Measurements from ENCODE around the gene LSM14A.

Gene LSM14A

GRCh38 chr19:34186205-34186604 lies 13.9 kb downstream of the LSM14A start:
- no peak overlapping the region for H3K4me3 ChIP-seq (ENCODE audit: low read depth, low read length)
- no peak for DNase-seq (ENCODE audit: low read depth)
- TF ChIP-seq CTCF (IDR thresholded peaks at IDR 0.05; ENCODE audit: control insufficient read depth, extremely low read depth, insufficient read depth) = no peak

GRCh38 chr19:34187011-34187410 lies 14.7 kb downstream of the LSM14A start:
- no peak overlapping the region for H3K4me3 ChIP-seq (ENCODE audit: low read depth, low read length)
- TF ChIP-seq CTCF (IDR thresholded peaks at IDR 0.05; ENCODE audit: control insufficient read depth, extremely low read depth, insufficient read depth) = no peak
- DNase-seq (ENCODE audit: low read depth) = no peak

GRCh38 chr19:34188408-34188807 lies 16.1 kb downstream of the LSM14A start:
- no peak for DNase-seq (ENCODE audit: low read depth)
- no peak overlapping the region for H3K4me3 ChIP-seq (ENCODE audit: low read depth, low read length)
- no peak for TF ChIP-seq CTCF (IDR thresholded peaks at IDR 0.05; ENCODE audit: control insufficient read depth, extremely low read depth, insufficient read depth)

GRCh38 chr19:34189199-34189916 lies 17.1 kb downstream of the LSM14A start:
- TF ChIP-seq CTCF (IDR thresholded peaks at IDR 0.05; ENCODE audit: control insufficient read depth, extremely low read depth, insufficient read depth) = no peak
- no peak for DNase-seq (ENCODE audit: low read depth)

GRCh38 chr19:34189917-34190425 lies 17.7 kb downstream of the LSM14A start:
- H3K4me3 ChIP-seq (ENCODE audit: low read depth, low read length) = no peak overlapping the region
- no peak for TF ChIP-seq CTCF (IDR thresholded peaks at IDR 0.05; ENCODE audit: control insufficient read depth, extremely low read depth, insufficient read depth)
- DNase-seq (ENCODE audit: low read depth) = no peak

More at GRCh38 chr19:34189199-34189916, 17.1 kb downstream of the LSM14A start:
- no peak overlapping the region for H3K4me3 ChIP-seq (ENCODE audit: low read depth, low read length)

- TF ChIP-seq CTCF (IDR thresholded peaks at IDR 0.05; ENCODE audit: control insufficient read depth, extremely low read depth, insufficient read depth) = no peak
- no peak for DNase-seq (ENCODE audit: low read depth)
- no peak overlapping the region for H3K4me3 ChIP-seq (ENCODE audit: low read depth, low read length)
These were observed 19.2 kb downstream of the LSM14A start for GRCh38 chr19:34191355-34191962.

All from LNCaP clone FGC (cell line).